Measurements from ENCODE around the gene MYOCD.

- no peak for TF ChIP-seq CTCF (IDR thresholded peaks at IDR 0.05)
- no peak for TF ChIP-seq POLR2A (IDR thresholded peaks at IDR 0.05)
- TF ChIP-seq POLR2AphosphoS5 (IDR thresholded peaks at IDR 0.05) = no peak
Observed at GRCh38 chr17:12709063-12709462, 43.4 kb downstream of the MYOCD start.

All from suprapubic skin (tissue), 4 donors.